Measurements from ENCODE around the gene LDLR.
"Not testable (repeated sequence)": the region's sequence is repeated elsewhere in the genome, so short reads cannot be mapped to it uniquely, and the experiment has no call there.

LDLR gene

GRCh38 chr19:11138601-11139300, 49.5 kb downstream of the LDLR start:
- TF ChIP-seq, protein P1, sequence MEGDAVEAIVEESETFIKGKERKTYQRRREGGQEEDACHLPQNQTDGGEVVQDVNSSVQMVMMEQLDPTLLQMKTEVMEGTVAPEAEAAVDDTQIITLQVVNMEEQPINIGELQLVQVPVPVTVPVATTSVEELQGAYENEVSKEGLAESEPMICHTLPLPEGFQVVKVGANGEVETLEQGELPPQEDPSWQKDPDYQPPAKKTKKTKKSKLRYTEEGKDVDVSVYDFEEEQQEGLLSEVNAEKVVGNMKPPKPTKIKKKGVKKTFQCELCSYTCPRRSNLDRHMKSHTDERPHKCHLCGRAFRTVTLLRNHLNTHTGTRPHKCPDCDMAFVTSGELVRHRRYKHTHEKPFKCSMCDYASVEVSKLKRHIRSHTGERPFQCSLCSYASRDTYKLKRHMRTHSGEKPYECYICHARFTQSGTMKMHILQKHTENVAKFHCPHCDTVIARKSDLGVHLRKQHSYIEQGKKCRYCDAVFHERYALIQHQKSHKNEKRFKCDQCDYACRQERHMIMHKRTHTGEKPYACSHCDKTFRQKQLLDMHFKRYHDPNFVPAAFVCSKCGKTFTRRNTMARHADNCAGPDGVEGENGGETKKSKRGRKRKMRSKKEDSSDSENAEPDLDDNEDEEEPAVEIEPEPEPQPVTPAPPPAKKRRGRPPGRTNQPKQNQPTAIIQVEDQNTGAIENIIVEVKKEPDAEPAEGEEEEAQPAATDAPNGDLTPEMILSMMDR (IDR thresholded peaks at IDR 0.05; ENCODE audit: insufficient read depth, low read length, missing control alignments), result no peak
- H3K4me3 ChIP-seq (ENCODE audit: low read depth, low read length), result peak overlapping the region; percentile 29
- peak; percentile 36 for DNase-seq (ENCODE audit: low read depth, low spot score)
- ChIA-PET CTCF (interaction anchor here (0.6 to 7.9 kb wide), 15 partner anchors 8 to 367 kb away, joined by 3 to 119 read pairs (median 6); partner anchors contain the start of genes KANK2, SPC24 and ZNF653), POLR2A (interaction anchor here (0.6 to 2.4 kb wide), 9 partner anchors 14 to 243 kb away, joined by 3 to 12 read pairs (median 3); partner anchors contain the start of gene KANK2)

DNA sequence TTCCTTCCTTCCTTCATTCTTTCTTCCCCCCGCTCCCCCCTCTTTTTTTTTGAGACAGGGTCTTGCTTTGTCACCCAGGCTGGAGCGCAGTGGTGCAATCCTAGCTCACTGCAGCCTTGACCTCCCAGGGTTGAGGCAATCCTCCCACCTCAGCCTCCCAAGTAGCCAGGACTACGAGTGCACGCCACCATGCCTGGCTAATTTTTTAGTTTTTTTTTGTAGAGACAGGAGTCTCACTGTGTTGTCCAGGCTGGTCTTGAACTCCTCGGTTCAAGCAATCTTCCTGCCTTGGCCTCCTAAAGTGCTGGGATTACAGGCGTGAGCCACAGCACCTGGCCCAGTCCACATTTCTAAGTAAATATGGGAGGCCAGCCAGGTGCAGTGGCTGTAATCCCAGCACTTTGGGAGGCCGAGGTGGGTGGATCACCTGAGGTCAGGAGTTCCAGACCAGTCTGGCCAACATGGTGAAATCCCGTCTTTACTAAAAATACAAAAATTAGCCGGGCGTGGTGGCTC, 50.8 kb downstream of the LDLR start:
- H3K4me3 ChIP-seq (ENCODE audit: low read depth, low read length); DNase-seq (ENCODE audit: low read depth, low spot score): not testable (repeated sequence)
- CTCF ChIA-PET, result interaction anchor here (0.6 to 7.9 kb wide), 5 partner anchors 10 to 204 kb away, joined by 3 to 119 read pairs (median 13); no protein-coding TSS in a partner anchor
- POLR2A ChIA-PET, result interaction anchor here (0.7 to 2.4 kb wide), 2 partner anchors 28 to 53 kb away, joined by 4 to 11 read pairs; no protein-coding TSS in a partner anchor

DNA sequence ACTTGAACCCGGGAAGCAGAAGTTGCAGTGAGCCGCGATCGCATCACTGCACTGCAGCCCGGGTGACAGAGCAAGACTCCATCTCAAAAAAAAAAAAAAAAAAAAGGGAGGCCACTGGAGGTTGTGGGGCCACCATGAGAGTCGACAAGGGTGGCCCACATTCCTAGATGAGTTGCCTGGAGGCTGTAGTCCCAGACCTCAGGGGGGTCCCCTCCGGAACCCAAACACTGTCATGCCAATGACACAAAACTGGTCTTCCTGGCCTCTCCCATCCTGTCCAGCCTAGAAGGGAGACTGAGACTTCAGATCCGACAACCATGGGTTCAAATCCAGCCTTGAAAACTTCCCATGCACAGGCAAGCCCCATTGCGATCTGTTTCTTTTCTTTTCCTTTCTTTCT, 51.6 kb downstream of the LDLR start:
- DNase-seq (ENCODE audit: low read depth, low spot score), result no peak
- H3K4me3 ChIP-seq (ENCODE audit: low read depth, low read length), result no peak overlapping the region
- ChIA-PET CTCF (interaction anchor here (0.6 to 7.9 kb wide), 3 partner anchors 11 to 65 kb away, joined by 3 to 119 read pairs (median 3); no protein-coding TSS in a partner anchor), POLR2A (interaction anchor here (0.7 kb wide), 1 partner anchor 53 kb away, joined by 4 read pairs; no protein-coding TSS in a partner anchor)
- TF ChIP-seq, protein P1 (IDR thresholded peaks at IDR 0.05; ENCODE audit: insufficient read depth, low read length, missing control alignments), result no peak

GRCh38 chr19:11141937-11142527, 52.8 kb downstream of the LDLR start:
- ChIA-PET CTCF (interaction anchor here (0.9 to 7.9 kb wide), 4 partner anchors 12 to 64 kb away, joined by 3 to 119 read pairs (median 9); no protein-coding TSS in a partner anchor), POLR2A (no interaction called here)
- no peak for DNase-seq (ENCODE audit: low read depth, low spot score)
- TF ChIP-seq, protein P1 (IDR thresholded peaks at IDR 0.05; ENCODE audit: insufficient read depth, low read length, missing control alignments), result no peak
- no peak overlapping the region for H3K4me3 ChIP-seq (ENCODE audit: low read depth, low read length)

DNA sequence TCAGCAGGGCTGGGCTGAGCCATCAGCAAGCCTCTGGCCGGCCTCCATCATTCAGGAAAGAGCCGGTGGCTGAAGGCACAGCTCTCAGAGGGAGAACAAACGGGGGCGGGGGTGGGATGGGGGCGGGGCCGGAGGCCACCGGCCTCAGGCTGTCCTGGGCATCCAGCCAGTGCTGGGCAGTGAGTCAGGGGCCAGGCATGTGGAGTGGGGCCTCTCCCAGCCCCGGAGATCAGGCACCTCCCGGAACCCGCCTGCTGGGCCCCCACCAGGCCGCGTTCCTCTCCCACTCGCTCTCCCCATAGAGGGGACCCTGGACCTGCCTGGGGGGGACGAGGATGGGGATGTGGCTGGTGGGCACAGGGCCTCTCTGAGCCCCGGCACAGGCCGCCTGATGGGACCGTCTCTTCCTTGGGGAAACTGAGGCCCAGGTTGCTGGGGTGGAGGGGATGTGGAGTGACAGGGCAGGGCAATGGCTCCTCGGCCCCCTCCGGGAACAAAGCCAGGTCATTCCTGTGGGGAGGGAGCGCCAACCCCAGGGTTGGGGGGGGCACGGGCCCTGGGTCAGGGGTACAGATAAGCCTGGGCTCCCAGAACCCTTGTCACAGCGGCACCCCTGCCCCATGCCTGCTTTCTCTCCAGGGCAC, 53.4 kb downstream of the LDLR start:
- peak overlapping the region; percentile 29 for H3K4me3 ChIP-seq (ENCODE audit: low read depth, low read length)
- peak; percentile 59 for DNase-seq (ENCODE audit: low read depth, low spot score)
- TF ChIP-seq, protein P1 (IDR thresholded peaks at IDR 0.05; ENCODE audit: insufficient read depth, low read length, missing control alignments), result no peak
- POLR2A ChIA-PET, result interaction anchor here (1.0 kb wide), 1 partner anchor 55 kb away, joined by 4 read pairs; the partner anchor contains the start of gene KANK2
- CTCF ChIA-PET, result interaction anchor here (1.2 to 7.9 kb wide), 3 partner anchors 17 to 63 kb away, joined by 4 to 119 read pairs (median 15); no protein-coding TSS in a partner anchor

GRCh38 chr19:11145536-11145924, 56.3 kb downstream of the LDLR start:
- DNase-seq (ENCODE audit: low read depth, low spot score), result no peak
- no peak overlapping the region for H3K4me3 ChIP-seq (ENCODE audit: low read depth, low read length)
- POLR2A ChIA-PET, result no interaction called here
- CTCF ChIA-PET, result interaction anchor here (0.8 to 3.2 kb wide), 2 partner anchors 16 to 19 kb away, joined by 3 to 15 read pairs; no protein-coding TSS in a partner anchor
- TF ChIP-seq, protein P1 (IDR thresholded peaks at IDR 0.05; ENCODE audit: insufficient read depth, low read length, missing control alignments), result no peak

Measured in AG04449 (cell line).